Adrenal gland (tissue), 12 donors: ENCODE data around the gene LTO1. TPM values are rescaled to one million over a fixed set of nuclear protein-coding genes. Genes with fewer than 3 reads are reported as not detected.
"Not testable (repeated sequence)": the region's sequence is repeated elsewhere in the genome, so short reads cannot be mapped to it uniquely, and the experiment has no call there.

ENCODE experiments used
- DNase-seq, 7 donors: peaks; one replicate each; pipeline ENCODE4 v3.0.0-alpha.2; 2019 to 2020
- H3K27ac ChIP-seq, 5 donors: fragments of 200-600 bp; sonication (generic) in 4 of 5; 1 replicate in 3 of 5; 2 replicates in 2 of 5; pipeline versions ENCODE4 v1.5.1 to v1.8.0; 2016 to 2020; ENCODE audit warnings: mild to moderate bottlenecking in 1 of 5
- H3K27me3 ChIP-seq: fragments of 200-600 bp; 2 replicates; pipeline ENCODE4 v1.8.0; 2021
- H3K36me3 ChIP-seq, 2 donors: fragments of 200-600 bp; replicated peaks in 1 of 2; 1 replicate in 1 of 2; 2 replicates in 1 of 2; pipeline versions ENCODE4 v1.5.1 to v1.8.0; 2018 to 2022
- H3K4me1 ChIP-seq, 2 donors: fragments of 200-600 bp; replicated peaks in 1 of 2; 1 replicate in 1 of 2; 2 replicates in 1 of 2; pipeline versions ENCODE4 v1.5.1 to v1.8.0; 2018 to 2021
- H3K4me3 ChIP-seq, 4 donors: fragments of 200-600 bp; sonication (generic) in 3 of 4; one replicate each; pipeline ENCODE4 v1.5.1; 2016 to 2018
- H3K9me3 ChIP-seq, 3 donors: fragments of 200-600 bp; sonication (generic) in 1 of 3; replicated peaks in 1 of 3; 1 replicate in 2 of 3; 2 replicates in 1 of 3; pipeline versions ENCODE4 v1.5.1 to v1.8.0; 2016 to 2021
- POLR2A ChIP-seq, 2 donors: fragments of 450-650 bp; IDR thresholded peaks; one replicate each; pipeline ENCODE4 v1.6.1; 2017; ENCODE audit warnings: antibody characterized with exemption in 2 of 2, mild to moderate bottlenecking in 2 of 2, moderate library complexity in 1 of 2
- WGBS, 4 donors: extraction: QIAGEN DNeasy Blood & Tissue Kit in 2 of 4; methylation state at CpG; one replicate each; pipeline versions ENCODE4 v1.1.5 to v1.1.7; 2013 to 2017; 5-methylcytosine and 5-hydroxymethylcytosine counted together
- intact Hi-C, 2 donors: fragments of 100-400 bp; cut with DNase I; formaldehyde crosslinking; loops; one replicate each; pipeline versions ENCODE4 v1.14.1 to v1.15.0; 2022 to 2023
- polyA plus RNA-seq, 3 donors: library from polyadenylated mRNA; stranded (reverse); fragments of 200-250 nt in 2 of 3; fragments of 350-450 nt in 1 of 3; fragmentation: Illumina TruSeq in 1 of 3; extraction: RNeasy Lipid Tissue Mini Kit (QIAGEN cat#74804) in 1 of 3; gene quantifications; one replicate each; pipeline ENCODE4 v1.2.3, GENCODE V29; 2013 to 2014
- total RNA-seq, 9 donors: library from RNA; depleted of rRNA in 4 of 9; stranded (reverse); fragments of >200 nt in 4 of 9; fragments of 120-200 nt in 1 of 9; fragmentation: NEBNext Ultra II Directional in 1 of 9; extraction: Animal tissue kit (Norgen Biotek cat#: 25700) in 1 of 9; gene quantifications; one replicate each; pipeline versions ENCODE4 v1.1.0 to v1.2.4, GENCODE V29; 2013 to 2023
- TF ChIP-seq, protein P1 (sequence below), 6 experiments: fragments of 450-650 bp in 4 of 6; fragments of 200-600 bp in 2 of 6; sonication (generic) in 1 of 6; IDR thresholded peaks; 1 replicate in 5 of 6; 2 replicates in 1 of 6; pipeline versions ENCODE4 v1.5.1 to v1.8.0; 2016 to 2021; ENCODE audit warnings: antibody characterized with exemption in 6 of 6, mild to moderate bottlenecking in 2 of 6, moderate library complexity in 1 of 6
- donor health status: healthy with polysubstance abuse.
- donor health status: Bipolar disorder and iron deficiency.
- donor health status: DM: yes; HTN: yes; CAD: no.
- donor health status: DM: no; HTN: no; CAD: no.
- donor health status: DM: no; HTN: no; CAD: no.
- donor health status: DM: yes; HTN: yes; CAD: no.

LTO1 gene
- total and polyA plus RNA-seq, 12 donors = 10.9 to 52.5 (median 23.6) TPM

DNA sequence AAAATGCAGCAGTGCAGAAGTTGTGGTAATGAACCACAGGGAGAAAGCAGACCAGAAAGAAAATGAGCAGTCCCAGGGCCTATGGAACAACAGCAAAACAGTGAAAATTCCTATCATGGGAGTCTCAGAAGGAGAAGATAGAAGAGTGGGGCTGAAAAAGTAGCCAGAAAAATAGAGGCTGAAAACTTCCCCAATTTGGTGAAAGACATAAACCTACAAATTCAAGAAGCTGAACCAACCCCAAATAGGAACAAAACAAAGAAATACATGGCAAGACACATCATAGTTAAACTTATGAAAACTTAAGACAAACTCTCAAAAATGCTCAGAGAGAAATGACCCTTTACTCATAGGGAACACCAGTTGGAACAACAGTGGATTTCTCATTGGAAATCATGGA, 17.3 kb upstream of the LTO1 start:
- Histone ChIP-seq H3K4me3 (no peak overlapping the region), H3K4me1 (no peaks in the 10 kb centered on the region), H3K36me3 (no peaks in the 10 kb centered on the region), H3K27ac (no peak overlapping the region), H3K27me3 (peaks cover 5% of the 10 kb centered on the region), H3K9me3 (no peaks in the 10 kb centered on the region)
- TF ChIP-seq, protein P1, sequence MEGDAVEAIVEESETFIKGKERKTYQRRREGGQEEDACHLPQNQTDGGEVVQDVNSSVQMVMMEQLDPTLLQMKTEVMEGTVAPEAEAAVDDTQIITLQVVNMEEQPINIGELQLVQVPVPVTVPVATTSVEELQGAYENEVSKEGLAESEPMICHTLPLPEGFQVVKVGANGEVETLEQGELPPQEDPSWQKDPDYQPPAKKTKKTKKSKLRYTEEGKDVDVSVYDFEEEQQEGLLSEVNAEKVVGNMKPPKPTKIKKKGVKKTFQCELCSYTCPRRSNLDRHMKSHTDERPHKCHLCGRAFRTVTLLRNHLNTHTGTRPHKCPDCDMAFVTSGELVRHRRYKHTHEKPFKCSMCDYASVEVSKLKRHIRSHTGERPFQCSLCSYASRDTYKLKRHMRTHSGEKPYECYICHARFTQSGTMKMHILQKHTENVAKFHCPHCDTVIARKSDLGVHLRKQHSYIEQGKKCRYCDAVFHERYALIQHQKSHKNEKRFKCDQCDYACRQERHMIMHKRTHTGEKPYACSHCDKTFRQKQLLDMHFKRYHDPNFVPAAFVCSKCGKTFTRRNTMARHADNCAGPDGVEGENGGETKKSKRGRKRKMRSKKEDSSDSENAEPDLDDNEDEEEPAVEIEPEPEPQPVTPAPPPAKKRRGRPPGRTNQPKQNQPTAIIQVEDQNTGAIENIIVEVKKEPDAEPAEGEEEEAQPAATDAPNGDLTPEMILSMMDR (IDR thresholded peaks at IDR 0.05) = no peak
- TF ChIP-seq POLR2A (IDR thresholded peaks at IDR 0.05) = no peak
- DNase-seq = no peak
- intact Hi-C loops = no loop called here

DNA sequence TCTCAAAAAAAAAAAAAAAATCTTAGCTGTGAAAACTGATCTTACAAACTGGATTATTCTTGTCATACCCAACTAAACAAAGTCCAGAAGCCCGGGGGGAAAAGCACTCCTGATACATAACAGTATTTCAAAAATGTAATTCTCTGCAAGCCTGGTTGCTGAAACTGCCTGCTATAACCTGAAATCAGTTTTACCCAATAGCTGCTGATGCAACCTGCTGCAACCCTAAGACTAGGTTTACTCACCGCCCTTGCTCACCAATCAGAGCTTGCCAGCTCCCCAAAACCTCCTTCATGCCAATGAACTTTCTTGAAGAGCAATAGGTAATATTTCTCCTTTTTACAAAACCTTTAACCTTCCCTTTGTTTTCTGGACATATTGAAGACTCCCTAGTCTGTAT, 16.3 kb upstream of the LTO1 start:
- DNase-seq = no peak
- Histone ChIP-seq H3K27ac (no peak overlapping the region), H3K27me3 (peaks cover 5% of the 10 kb centered on the region), H3K36me3 (no peaks in the 10 kb centered on the region), H3K9me3 (no peaks in the 10 kb centered on the region), H3K4me1 (no peaks in the 10 kb centered on the region), H3K4me3 (no peak overlapping the region)
- TF ChIP-seq POLR2A (IDR thresholded peaks at IDR 0.05) = no peak
- TF ChIP-seq, protein P1 (IDR thresholded peaks at IDR 0.05) = no peak
- intact Hi-C loops = no loop called here
- 83 to 92% (median 84%) methylated on average over 2 of the region's 2 CpGs for WGBS, 4 donors

DNA sequence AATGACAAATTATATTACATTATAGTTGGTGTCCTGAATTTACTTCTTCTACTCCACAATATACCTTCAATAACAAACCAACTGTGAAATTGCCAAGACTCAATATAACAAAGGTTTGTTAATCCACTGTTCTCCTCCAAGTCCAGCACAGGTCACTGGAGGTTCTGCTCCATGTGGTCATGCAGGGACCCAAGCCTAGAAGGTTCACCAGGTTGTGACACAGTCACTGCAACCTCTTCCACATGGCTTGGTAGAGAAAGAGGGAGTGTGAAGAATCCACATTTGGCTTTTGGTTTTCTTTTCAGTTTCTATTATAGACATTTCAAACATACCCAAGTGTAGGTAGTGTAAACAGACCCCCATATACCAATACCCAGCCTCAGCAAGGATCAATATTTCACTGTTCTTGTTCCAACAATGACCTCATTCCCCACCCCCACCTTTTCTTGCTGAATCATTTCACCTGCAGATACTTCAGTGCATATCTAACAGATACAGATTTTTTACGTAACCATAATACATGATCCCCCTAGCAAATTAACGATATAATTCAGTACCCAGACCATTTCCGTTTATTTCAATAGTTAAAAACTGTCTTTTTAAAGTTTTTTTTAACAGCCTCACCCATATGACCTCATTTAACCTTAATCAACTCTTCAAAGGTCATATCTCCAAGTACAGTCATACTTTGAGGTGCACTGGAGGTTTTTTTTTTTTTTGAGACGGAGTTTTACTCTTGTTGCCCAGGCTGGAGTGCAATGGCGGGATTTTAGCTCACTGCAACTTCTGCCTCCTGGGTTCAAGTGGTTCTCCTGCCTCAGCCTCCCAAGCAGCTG, 14.5 kb upstream of the LTO1 start:
- DNase-seq = no peak
- Histone ChIP-seq H3K27me3 (peaks cover 5% of the 10 kb centered on the region), H3K27ac (no peak overlapping the region), H3K9me3 (no peaks in the 10 kb centered on the region), H3K4me3 (no peak overlapping the region), H3K36me3 (no peaks in the 10 kb centered on the region), H3K4me1 (no peaks in the 10 kb centered on the region)
- no peak for TF ChIP-seq POLR2A (IDR thresholded peaks at IDR 0.05)
- TF ChIP-seq, protein P1 (IDR thresholded peaks at IDR 0.05) = no peak
- WGBS, 4 donors = 70 to 76% (median 73%) methylated on average over 5 of the region's 5 CpGs
- intact Hi-C loops = loop anchor here (5.0 kb wide), 3 partner anchors 113 to 503 kb away; no protein-coding TSS in a partner anchor

DNA sequence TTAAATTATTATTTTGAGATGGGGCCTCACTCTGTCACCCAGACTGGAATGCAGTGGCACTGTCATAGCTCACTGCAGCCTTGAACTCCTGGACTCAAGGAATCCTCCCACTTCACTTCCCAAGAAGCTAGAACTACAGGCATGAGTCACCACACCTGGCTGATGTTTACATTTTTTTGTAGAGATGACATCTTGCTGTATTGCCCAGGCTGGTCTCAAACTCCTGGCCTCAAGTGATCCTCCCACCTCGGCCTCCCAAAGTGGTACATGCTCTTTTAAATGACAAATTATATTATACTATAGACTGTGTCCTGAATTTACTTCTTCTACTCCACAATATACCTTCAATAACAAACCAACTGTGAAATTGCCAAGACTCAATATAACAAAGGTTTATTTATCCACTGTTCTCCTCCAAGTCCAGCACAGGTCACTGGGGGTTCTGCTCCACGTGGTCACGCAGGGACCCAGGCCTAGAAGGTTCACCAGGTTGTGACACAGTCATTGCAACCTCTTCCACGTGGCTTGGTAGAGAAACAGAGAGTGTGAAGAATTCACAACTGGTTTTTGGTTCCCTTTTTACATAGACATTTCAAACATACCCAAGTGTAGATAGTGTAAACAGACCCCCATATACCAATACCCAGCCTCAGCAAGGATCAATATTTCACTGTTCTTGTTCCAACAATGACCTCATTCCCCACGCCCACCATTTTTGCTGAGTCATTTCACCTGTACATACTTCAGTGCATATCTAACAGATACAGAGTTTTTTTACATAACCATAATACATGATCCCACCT, 13.0 kb upstream of the LTO1 start:
- H3K4me1 ChIP-seq, H3K9me3 ChIP-seq, H3K4me3 ChIP-seq, DNase-seq, H3K27ac ChIP-seq, H3K27me3 ChIP-seq, H3K36me3 ChIP-seq: not testable (repeated sequence)
- 81 to 84% (median 83%) methylated on average over 5 of the region's 5 CpGs for WGBS, 4 donors
- intact Hi-C loops = loop anchor here (5.0 kb wide), 3 partner anchors 114 to 504 kb away; no protein-coding TSS in a partner anchor
